A549 (cell line): ENCODE results near the gene GINS3. TPM values are rescaled to one million over a fixed set of nuclear protein-coding genes. Genes with fewer than 3 reads are reported as not detected.
"Not testable (repeated sequence)": the region's sequence is repeated elsewhere in the genome, so short reads cannot be mapped to it uniquely, and the experiment has no call there.

Experiments used
- ATAC-seq, 2 experiments: fragments of 200-7000 bp in 1 of 2; fragments of >200 bp in 1 of 2; cut with Nextera tagmentation in 1 of 2; cut with Tn5 transposase in 1 of 2; 3 replicates each; pipeline versions ENCODE4 v1.8.0 to v1.9.1; 2018 to 2020; ENCODE audit warnings: mild to moderate bottlenecking in 1 of 2, moderate library complexity in 1 of 2
- CTCF ChIA-PET: fragments of 300-600 bp; sonication (Branson Sonifier 250); formaldehyde crosslinking; extraction: SDS; loops from one replicate; lab custom pipeline; 2021; ENCODE audit warnings: antibody characterized with exemption, inconsistent platforms; lab: Yijun Ruan, JAX
- POLR2A ChIA-PET: fragments of 350-600 bp; formaldehyde crosslinking; extraction: SDS; loops from one replicate; lab custom pipeline; 2021; ENCODE audit warnings: antibody characterized with exemption, inconsistent platforms; lab: Yijun Ruan, JAX
- DNase-seq, 2 experiments: peaks; one replicate each; pipeline versions ENCODE4 v3.0.0 to v3.0.0-alpha.2; 2011 to 2016; ENCODE audit warnings: low read depth in 1 of 2, low spot score in 1 of 2
- FAIRE-seq: peaks from 2 replicates; lab custom pipeline; 2011; peaks lifted over from hg19 to GRCh38; lab: Jason Lieb, UNC
- H3K27ac ChIP-seq, 2 experiments: fragments of >200 bp; sonication (Bioruptor Twin); formaldehyde crosslinking; 3 replicates each; pipeline ENCODE4 v1.5.1; 2016 to 2017
- H3K4me1 ChIP-seq: fragments of >200 bp; sonication (Bioruptor Twin); formaldehyde crosslinking; 3 replicates; pipeline ENCODE4 v1.6.1; 2016
- H3K4me2 ChIP-seq: fragments of >200 bp; sonication (Bioruptor Twin); formaldehyde crosslinking; 3 replicates; pipeline ENCODE4 v1.6.1; 2016
- H3K4me3 ChIP-seq: fragments of >200 bp; sonication (Bioruptor Twin); formaldehyde crosslinking; 3 replicates; pipeline ENCODE4 v1.5.1; 2016
- H3K9me3 ChIP-seq: fragments of >200 bp; sonication (Bioruptor Twin); formaldehyde crosslinking; 3 replicates; pipeline ENCODE4 v1.6.1; 2016
- BHLHE40 ChIP-seq: IDR thresholded peaks from 2 replicates; pipeline ENCODE4 v1.6.1; 2012; ENCODE audit warnings: low read depth, low read length, inconsistent platforms
- E2F6 ChIP-seq: IDR thresholded peaks from 2 replicates; pipeline ENCODE4 v1.6.1; 2012; ENCODE audit warnings: low read depth, borderline replicate concordance
- EHF ChIP-seq: fragments of 250-450 bp; sonication (Bioruptor Pico); IDR thresholded peaks from 2 replicates; pipeline ENCODE4 v1.5.0; 2020; ENCODE audit warnings: mild to moderate bottlenecking
- ELK1 ChIP-seq: fragments of 150-350 bp; IDR thresholded peaks from 2 replicates; pipeline ENCODE4 v1.6.1; 2014; ENCODE audit warnings: low read depth, mild to moderate bottlenecking, low read length
- EP300 ChIP-seq, 2 experiments: fragments of >200 bp; sonication (Bioruptor Twin); formaldehyde crosslinking; IDR thresholded peaks; 2 replicates in 1 of 2; 3 replicates in 1 of 2; pipeline ENCODE4 v1.6.1; 2016 to 2017
- FOSL2 ChIP-seq, 2 experiments: fragments of 450-650 bp in 1 of 2; fragments of >200 bp in 1 of 2; sonication (Bioruptor Twin) in 1 of 2; formaldehyde crosslinking; IDR thresholded peaks; 2 replicates each; pipeline versions ENCODE4 v1.5.0 to v1.6.1; 2016 to 2020; ENCODE audit warnings: mild to moderate bottlenecking in 1 of 2, moderate library complexity in 1 of 2
- GATA3 ChIP-seq: IDR thresholded peaks from 2 replicates; pipeline ENCODE4 v1.6.1; 2012; ENCODE audit warnings: borderline replicate concordance
- HDAC2 ChIP-seq: fragments of 200-600 bp; sonication (generic); IDR thresholded peaks from 2 replicates; pipeline ENCODE4 v1.6.1; 2016
- HES2 ChIP-seq: fragments of >200 bp; sonication (Bioruptor Twin); formaldehyde crosslinking; IDR thresholded peaks from 2 replicates; pipeline ENCODE4 v1.6.1; 2016
- HEYL ChIP-seq: fragments of 250-450 bp; sonication (Bioruptor Pico); IDR thresholded peaks from 2 replicates; pipeline ENCODE4 v1.8.0; 2021; ENCODE audit warnings: mild to moderate bottlenecking, moderate library complexity
- HMGXB4 ChIP-seq: fragments of 250-450 bp; sonication (Bioruptor Pico); IDR thresholded peaks from 2 replicates; pipeline ENCODE4 v1.5.0; 2021; ENCODE audit warnings: mild to moderate bottlenecking, moderate library complexity, borderline replicate concordance
- HOXB5 ChIP-seq: fragments of 250-450 bp; sonication (Bioruptor Pico); IDR thresholded peaks from 2 replicates; pipeline ENCODE4 v1.5.0; 2020; ENCODE audit warnings: mild to moderate bottlenecking, moderate library complexity
- JUN ChIP-seq, 2 experiments: fragments of >200 bp; sonication (Bioruptor Twin); formaldehyde crosslinking; IDR thresholded peaks; 2 replicates in 1 of 2; 3 replicates in 1 of 2; pipeline ENCODE4 v1.6.1; 2016 to 2017
- KDM1A ChIP-seq: fragments of 200-600 bp; sonication (generic); IDR thresholded peaks from 2 replicates; pipeline ENCODE4 v1.6.1; 2016; ENCODE audit warnings: low read depth, mild to moderate bottlenecking
- KDM5A ChIP-seq: fragments of 200-600 bp; sonication (generic); IDR thresholded peaks from 2 replicates; pipeline ENCODE4 v1.6.1; 2016; ENCODE audit warnings: antibody characterized with exemption, mild to moderate bottlenecking
- MAFK ChIP-seq: fragments of 450-650 bp; IDR thresholded peaks from 2 replicates; pipeline ENCODE4 v1.6.1; 2014; ENCODE audit not compliant: partially characterized antibody
- MYC ChIP-seq: IDR thresholded peaks from 2 replicates; pipeline ENCODE4 v1.6.1; 2012; ENCODE audit warnings: mild to moderate bottlenecking, inconsistent platforms, low read length, improper control_type of control experiment, borderline replicate concordance
- NPAS2 ChIP-seq: fragments of 250-450 bp; sonication (Bioruptor Pico); IDR thresholded peaks from 2 replicates; pipeline ENCODE4 v1.8.0; 2022; ENCODE audit warnings: mild to moderate bottlenecking, moderate library complexity, borderline replicate concordance
- NR3C1 ChIP-seq: fragments of >200 bp; sonication (Bioruptor Twin); formaldehyde crosslinking; IDR thresholded peaks from 3 replicates; pipeline ENCODE4 v1.6.1; 2017
- POLR2A ChIP-seq: IDR thresholded peaks from 2 replicates; pipeline ENCODE4 v1.6.1; 2012; ENCODE audit warnings: mild to moderate bottlenecking, low read length
- RAD21 ChIP-seq, 2 experiments: fragments of >200 bp in 1 of 2; sonication (Bioruptor Twin) in 1 of 2; formaldehyde crosslinking in 1 of 2; IDR thresholded peaks in 1 of 2; conservative IDR thresholded peaks in 1 of 2; 2 replicates in 1 of 2; 3 replicates in 1 of 2; pipeline ENCODE4 v1.6.1; 2012 to 2018; ENCODE audit warnings: inconsistent platforms in 1 of 2
- ZC3H11A ChIP-seq: fragments of 450-650 bp; IDR thresholded peaks from 2 replicates; pipeline ENCODE4 v1.6.1; 2014; ENCODE audit warnings: antibody characterized with exemption, mild to moderate bottlenecking
- ZFP36 ChIP-seq: fragments of 450-650 bp; IDR thresholded peaks from 2 replicates; pipeline ENCODE4 v1.6.1; 2014; ENCODE audit warnings: borderline replicate concordance; ENCODE audit not compliant: partially characterized antibody
- ZNF302 ChIP-seq: fragments of 250-450 bp; sonication (Bioruptor Pico); IDR thresholded peaks from 2 replicates; pipeline ENCODE4 v1.9.0; 2021; ENCODE audit warnings: inconsistent platforms, mild to moderate bottlenecking, moderate library complexity
- WGBS: methylation state at CpG from one replicate; pipeline ENCODE4 v1.1.6; 2017; ENCODE audit errors: missing lambda C conversion rate; 5-methylcytosine and 5-hydroxymethylcytosine counted together
- polyA plus RNA-seq, 4 experiments: library from polyadenylated mRNA; depleted of rRNA in 3 of 4; stranded (reverse); fragments of >200 nt; fragmentation: RNase III in 1 of 4; extraction: RNeasy Plus Mini Kit Qiagen cat#74134 plus additional on column Dnase treatment in 1 of 4; gene quantifications; 2 replicates in 3 of 4; 3 replicates in 1 of 4; pipeline ENCODE4 v1.2.3, GENCODE V29; 2011 to 2017

Gene GINS3
- polyA plus RNA-seq, 2 of the 4 experiments (the other 2 are of a cell fraction), result 19.7 to 21.0 TPM

GRCh38 chr16:58413359-58413758 is 21.1 kb downstream of the GINS3 start (continued):
- no peak for TF ChIP-seq ZNF302 (CRISPR knock-in tag)

- ChIA-PET CTCF (interaction anchor here (0.7 kb wide), 1 partner anchor 73 kb away, joined by 3 read pairs; no protein-coding TSS in a partner anchor), POLR2A (no interaction called here)
- no peak for TF ChIP-seq HEYL (CRISPR knock-in tag)
- no peak for TF ChIP-seq NR3C1
- TF ChIP-seq E2F6, result no peak
- TF ChIP-seq EHF (CRISPR knock-in tag), result no peak
- no peak for TF ChIP-seq JUN (IDR thresholded peaks at IDR 0.05)
- no peak for TF ChIP-seq ZFP36
- no peak for TF ChIP-seq HMGXB4 (CRISPR knock-in tag)
- TF ChIP-seq MYC, result no peak
- TF ChIP-seq BHLHE40, result no peak
- no peak for TF ChIP-seq ZC3H11A
- TF ChIP-seq HDAC2, result no peak
- no peak for TF ChIP-seq KDM5A
- no peak for TF ChIP-seq POLR2A
- TF ChIP-seq FOSL2 (IDR thresholded peaks at IDR 0.05), result no peak
- TF ChIP-seq FOSL2 (CRISPR knock-in tag; IDR thresholded peaks at IDR 0.05), result no peak
- TF ChIP-seq NPAS2, result no peak
- TF ChIP-seq MAFK, result no peak
- TF ChIP-seq RAD21 (conservative IDR thresholded peaks at IDR 0.05 in 1 of 2, IDR thresholded peaks at IDR 0.05 in 1 of 2), result no peak
- H3K9me3 ChIP-seq, result no peaks in the 10 kb centered on the region
- no peak overlapping the region for H3K4me2 ChIP-seq
- no peak overlapping the region for H3K4me3 ChIP-seq
- ATAC-seq (no peak), FAIRE-seq (no peak), DNase-seq (no peak)
- no peak overlapping the region for H3K27ac ChIP-seq
- peaks cover 4% of the 10 kb centered on the region; the same call in 1 of the 3 replicates for H3K4me1 ChIP-seq
- WGBS, result 69% methylated on average over 4 of the region's 4 CpGs
Measured at GRCh38 chr16:58415003-58415402, 22.7 kb downstream of the GINS3 start.

- H3K4me3 ChIP-seq, ATAC-seq, FAIRE-seq, DNase-seq, H3K27ac ChIP-seq, H3K4me2 ChIP-seq, H3K9me3 ChIP-seq, H3K4me1 ChIP-seq, POLR2A ChIA-PET: not testable (repeated sequence)
- WGBS, result 89% methylated on average over 5 of the region's 5 CpGs
- CTCF ChIA-PET, result interaction anchor here (0.6 kb wide), 2 partner anchors 187 to 399 kb away, joined by 3 to 4 read pairs; no protein-coding TSS in a partner anchor
Measured at GRCh38 chr16:58415961-58416360, 23.7 kb downstream of the GINS3 start.

GRCh38 chr16:58417035-58417434 is 24.8 kb downstream of the GINS3 start:
- DNase-seq (no peak), ATAC-seq (no peak), FAIRE-seq (no peak)
- POLR2A ChIA-PET, result no interaction called here
- WGBS, result 92% methylated on average over 10 of the region's 10 CpGs
- TF ChIP-seq NPAS2 (no peak), FOSL2 (IDR thresholded peaks at IDR 0.05) (no peak), FOSL2 (CRISPR knock-in tag; IDR thresholded peaks at IDR 0.05) (no peak), HES2 (no peak), EP300 (IDR thresholded peaks at IDR 0.05) (no peak), HOXB5 (CRISPR knock-in tag) (no peak), KDM1A (no peak), GATA3 (no peak), EHF (CRISPR knock-in tag) (no peak), ELK1 (no peak), BHLHE40 (no peak)
- Histone ChIP-seq H3K9me3 (no peaks in the 10 kb centered on the region), H3K27ac (no peak overlapping the region), H3K4me3 (no peak overlapping the region), H3K4me2 (no peak overlapping the region), H3K4me1 (no peaks in the 10 kb centered on the region)
- CTCF ChIA-PET, result interaction anchor here (1.9 kb wide), 1 partner anchor 71 kb away, joined by 6 read pairs; no protein-coding TSS in a partner anchor
